SK-N-SH (cell line): ENCODE data around the gene ARHGEF3. TPM values are rescaled to one million over a fixed set of nuclear protein-coding genes. Genes with fewer than 3 reads are reported as not detected.

Experiments
- CTCF ChIA-PET: fragments of 300-600, 350-600 bp; formaldehyde crosslinking; extraction: SDS; loops from one replicate; lab custom pipeline; 2021; lab: Yijun Ruan, JAX
- POLR2A ChIA-PET: fragments of 350-600 bp; sonication (Branson Sonifier 250); formaldehyde crosslinking; extraction: SDS; loops from one replicate; lab custom pipeline; 2020; ENCODE audit warnings: antibody characterized with exemption, inconsistent platforms; lab: Yijun Ruan, JAX
- DNase-seq: peaks from one replicate; pipeline ENCODE4 v3.0.0; 2012
- H2AFZ ChIP-seq: fragments of 200-600 bp; sonication (generic); 2 replicates; pipeline ENCODE4 v1.8.1; 2016; ENCODE audit warnings: antibody characterized with exemption, mild to moderate bottlenecking, low read depth
- H3F3A ChIP-seq: fragments of 200-600 bp; sonication (generic); replicated peaks from 2 replicates; pipeline ENCODE3; 2016; ENCODE audit warnings: antibody characterized with exemption, mild to moderate bottlenecking; ENCODE audit not compliant: insufficient read depth
- H3K27ac ChIP-seq, 2 experiments: fragments of 200-500 bp in 1 of 2; fragments of 200-600 bp in 1 of 2; sonication (Bioruptor generic) in 1 of 2; sonication (generic), shearing (Covaris generic) in 1 of 2; 2 replicates each; pipeline versions ENCODE4 v1.5.1 to v1.6.1; 2014 to 2016; ENCODE audit warnings: low read depth in 2 of 2, inconsistent platforms in 1 of 2, low read length in 1 of 2, mild to moderate bottlenecking in 1 of 2, mixed read lengths in 1 of 2
- H3K27me3 ChIP-seq: fragments of 200-600 bp; sonication (generic), shearing (Covaris generic); 2 replicates; pipeline ENCODE4 v1.6.1; 2016; ENCODE audit warnings: mixed run types; ENCODE audit not compliant: insufficient read depth
- H3K36me3 ChIP-seq, 2 experiments: fragments of 200-500 bp in 1 of 2; fragments of 200-600 bp in 1 of 2; sonication (Bioruptor generic) in 1 of 2; sonication (generic) in 1 of 2; replicated peaks in 1 of 2; 2 replicates each; pipeline versions ENCODE3 to v1.5.1; 2014 to 2016; ENCODE audit warnings: low read length in 1 of 2, mild to moderate bottlenecking in 1 of 2; ENCODE audit not compliant: insufficient read depth in 2 of 2, control insufficient read depth in 1 of 2
- H3K4me1 ChIP-seq, 2 experiments: fragments of 200-500 bp in 1 of 2; fragments of 200-600 bp in 1 of 2; sonication (Bioruptor generic) in 1 of 2; sonication (generic), shearing (Covaris generic) in 1 of 2; 2 replicates each; pipeline versions ENCODE4 v1.5.1 to v1.6.1; 2014 to 2016; ENCODE audit warnings: low read depth in 1 of 2, low read length in 1 of 2, mixed run types in 1 of 2; ENCODE audit not compliant: insufficient read depth in 2 of 2, control insufficient read depth in 1 of 2
- H3K4me2 ChIP-seq: fragments of 200-600 bp; sonication (generic), shearing (Covaris generic); 2 replicates; pipeline ENCODE4 v1.6.1; 2017; ENCODE audit warnings: mixed run types
- H3K4me3 ChIP-seq, 2 experiments: fragments of 200-500 bp in 1 of 2; fragments of 200-600 bp in 1 of 2; sonication (Bioruptor generic) in 1 of 2; sonication (generic), shearing (Covaris generic) in 1 of 2; 2 replicates each; pipeline versions ENCODE4 v1.5.1 to v1.8.1; 2014 to 2016; ENCODE audit warnings: low read depth in 2 of 2, inconsistent platforms in 1 of 2, low read length in 1 of 2, mild to moderate bottlenecking in 1 of 2, mixed read lengths in 1 of 2, moderate library complexity in 1 of 2
- H3K79me2 ChIP-seq: fragments of 200-600 bp; sonication (generic); 2 replicates; pipeline ENCODE4 v1.8.1; 2017; ENCODE audit warnings: mild to moderate bottlenecking; ENCODE audit not compliant: insufficient read depth
- H3K9ac ChIP-seq: fragments of 200-600 bp; sonication (generic); 2 replicates; pipeline ENCODE4 v1.6.1; 2017; ENCODE audit warnings: mixed run types
- H3K9me2 ChIP-seq: fragments of 200-600 bp; sonication (generic); 2 replicates; pipeline ENCODE4 v1.6.1; 2017; ENCODE audit warnings: mixed run types
- H3K9me3 ChIP-seq: fragments of 200-600 bp; sonication (generic); 2 replicates; pipeline ENCODE4 v1.6.1; 2017; ENCODE audit warnings: mixed run types, mild to moderate bottlenecking, moderate library complexity
- H4K20me1 ChIP-seq: fragments of 200-600 bp; sonication (generic); 2 replicates; pipeline ENCODE4 v1.6.1; 2017; ENCODE audit warnings: mild to moderate bottlenecking, mixed run types; ENCODE audit not compliant: insufficient read depth
- CTCF ChIP-seq: fragments of 200-600 bp; sonication (generic); IDR thresholded peaks from 2 replicates; pipeline ENCODE4 v1.6.1; 2017; ENCODE audit warnings: antibody characterized with exemption, mild to moderate bottlenecking, moderate library complexity
- EP300 ChIP-seq, 2 experiments: IDR thresholded peaks; 2 replicates each; pipeline versions ENCODE4 v1.4.0 to v1.6.1; 2012; ENCODE audit warnings: borderline replicate concordance in 1 of 2, low read depth in 1 of 2, low read length in 1 of 2
- EZH2phosphoT487 ChIP-seq: fragments of 200-600 bp; sonication (generic); IDR thresholded peaks from 2 replicates; pipeline ENCODE4 v1.6.1; 2017; ENCODE audit warnings: low read depth, mixed run types, mild to moderate bottlenecking, antibody characterized with exemption, moderate library complexity, borderline replicate concordance
- FOSL2 ChIP-seq: IDR thresholded peaks from 2 replicates; pipeline ENCODE4 v1.4.0; 2012; ENCODE audit warnings: low read depth, mild to moderate bottlenecking, moderate library complexity, borderline replicate concordance
- FOXM1 ChIP-seq: IDR thresholded peaks from 2 replicates; pipeline ENCODE4 v1.4.0; 2012; ENCODE audit warnings: low read depth, mild to moderate bottlenecking
- GABPA ChIP-seq: IDR thresholded peaks from 2 replicates; pipeline ENCODE4 v1.4.0; 2012; ENCODE audit warnings: low read depth, mild to moderate bottlenecking
- IRF3 ChIP-seq: fragments of 150-350 bp; IDR thresholded peaks from 2 replicates; pipeline ENCODE4 v1.6.1; 2016; ENCODE audit warnings: mild to moderate bottlenecking, low read depth, low read length
- JUND ChIP-seq: IDR thresholded peaks from 2 replicates; pipeline ENCODE4 v1.4.0; 2012
- NFIC ChIP-seq: IDR thresholded peaks from 2 replicates; pipeline ENCODE4 v1.4.0; 2012; ENCODE audit warnings: borderline replicate concordance
- RAD21 ChIP-seq: IDR thresholded peaks from 2 replicates; pipeline ENCODE4 v1.6.1; 2012; ENCODE audit warnings: mild to moderate bottlenecking, low read length
- RCOR1 ChIP-seq: fragments of 150-350 bp; IDR thresholded peaks from 2 replicates; pipeline ENCODE4 v1.6.1; 2017; ENCODE audit warnings: antibody characterized with exemption, low read length
- SMC3 ChIP-seq: IDR thresholded peaks from 2 replicates; pipeline ENCODE4 v1.6.1; 2012; ENCODE audit warnings: low read depth, low read length, improper control_type of control experiment
- TAF1 ChIP-seq: IDR thresholded peaks from 2 replicates; pipeline ENCODE4 v1.6.1; 2012; ENCODE audit warnings: low read depth, mild to moderate bottlenecking, low read length, moderate library complexity, borderline replicate concordance
- TCF12 ChIP-seq: IDR thresholded peaks from 2 replicates; pipeline ENCODE4 v1.4.0; 2012
- TEAD4 ChIP-seq: IDR thresholded peaks from 2 replicates; pipeline ENCODE4 v1.4.0; 2012; ENCODE audit warnings: mild to moderate bottlenecking, borderline replicate concordance; ENCODE audit not compliant: insufficient read depth
- YY1 ChIP-seq: IDR thresholded peaks from 2 replicates; pipeline ENCODE4 v1.4.0; 2012; ENCODE audit warnings: low read depth, mild to moderate bottlenecking
- polyA plus RNA-seq, 3 experiments: library from polyadenylated mRNA; depleted of rRNA; stranded (reverse); fragments of >200 nt; gene quantifications; 2 replicates each; pipeline ENCODE4 v1.2.3, GENCODE V29; 2012
- TF ChIP-seq, protein P1 (sequence below): IDR thresholded peaks from 2 replicates; pipeline ENCODE4 v1.4.0; 2012; ENCODE audit warnings: low read depth, borderline replicate concordance
- TF ChIP-seq, protein P2 (sequence below): IDR thresholded peaks from 2 replicates; pipeline ENCODE4 v1.4.0; 2012; ENCODE audit warnings: low read depth
- TF ChIP-seq, protein P3 (sequence below): fragments of 150-350 bp; IDR thresholded peaks from 2 replicates; pipeline ENCODE4 v1.6.1; 2017; ENCODE audit warnings: antibody characterized with exemption, low read length, low read depth, borderline replicate concordance

ARHGEF3 gene
- polyA plus RNA-seq, 1 of the 3 experiments (the other 2 are of a cell fraction): 5.9 TPM

DNA sequence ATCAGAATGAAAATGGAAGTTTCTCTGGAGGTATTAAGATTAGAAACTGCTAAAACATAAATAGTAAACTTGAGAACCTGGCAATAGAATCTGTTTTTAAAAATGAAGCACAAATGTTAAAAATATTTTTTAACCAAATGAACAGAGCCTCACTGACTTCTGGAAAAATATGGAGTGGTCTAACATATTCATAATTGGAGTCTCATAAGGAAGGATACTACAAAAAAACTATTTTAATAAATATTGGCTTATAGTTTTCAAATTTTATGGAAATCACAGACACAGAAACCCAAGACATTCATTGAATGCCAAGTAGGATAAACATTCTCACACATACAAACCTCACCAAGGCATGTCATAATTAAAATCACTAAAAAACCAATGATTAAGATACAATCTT lies 95.1 kb downstream of the ARHGEF3 start:
- POLR2A ChIA-PET: no interaction called here
- no peak overlapping the region for H3K27ac ChIP-seq

More for the DNA sequence above, 95.1 kb downstream of the ARHGEF3 start:
- H3K27me3 ChIP-seq: no peaks in the 10 kb centered on the region
- DNase-seq: no peak
- no peaks in the 10 kb centered on the region for H3K9me3 ChIP-seq
- no peaks in the 10 kb centered on the region for H3K79me2 ChIP-seq
- H3K9ac ChIP-seq: no peak overlapping the region
- no peak for TF ChIP-seq EP300 (IDR thresholded peaks at IDR 0.05; ENCODE audit: borderline replicate concordance in 1 of 2, low read depth in 1 of 2, low read length in 1 of 2)
- TF ChIP-seq YY1: no peak
- TF ChIP-seq EZH2phosphoT487: no peak
- TF ChIP-seq JUND: no peak
- no peak for TF ChIP-seq SMC3
- no peak for TF ChIP-seq TEAD4
- TF ChIP-seq FOSL2: no peak
- TF ChIP-seq, protein P1, sequence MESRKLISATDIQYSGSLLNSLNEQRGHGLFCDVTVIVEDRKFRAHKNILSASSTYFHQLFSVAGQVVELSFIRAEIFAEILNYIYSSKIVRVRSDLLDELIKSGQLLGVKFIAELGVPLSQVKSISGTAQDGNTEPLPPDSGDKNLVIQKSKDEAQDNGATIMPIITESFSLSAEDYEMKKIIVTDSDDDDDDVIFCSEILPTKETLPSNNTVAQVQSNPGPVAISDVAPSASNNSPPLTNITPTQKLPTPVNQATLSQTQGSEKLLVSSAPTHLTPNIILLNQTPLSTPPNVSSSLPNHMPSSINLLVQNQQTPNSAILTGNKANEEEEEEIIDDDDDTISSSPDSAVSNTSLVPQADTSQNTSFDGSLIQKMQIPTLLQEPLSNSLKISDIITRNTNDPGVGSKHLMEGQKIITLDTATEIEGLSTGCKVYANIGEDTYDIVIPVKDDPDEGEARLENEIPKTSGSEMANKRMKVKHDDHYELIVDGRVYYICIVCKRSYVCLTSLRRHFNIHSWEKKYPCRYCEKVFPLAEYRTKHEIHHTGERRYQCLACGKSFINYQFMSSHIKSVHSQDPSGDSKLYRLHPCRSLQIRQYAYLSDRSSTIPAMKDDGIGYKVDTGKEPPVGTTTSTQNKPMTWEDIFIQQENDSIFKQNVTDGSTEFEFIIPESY: no peak
- no peak for TF ChIP-seq TCF12
- TF ChIP-seq RAD21: no peak
- TF ChIP-seq IRF3: no peak
- TF ChIP-seq, protein P2, sequence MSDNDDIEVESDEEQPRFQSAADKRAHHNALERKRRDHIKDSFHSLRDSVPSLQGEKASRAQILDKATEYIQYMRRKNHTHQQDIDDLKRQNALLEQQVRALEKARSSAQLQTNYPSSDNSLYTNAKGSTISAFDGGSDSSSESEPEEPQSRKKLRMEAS: no peak
- no peak for TF ChIP-seq RCOR1
- TF ChIP-seq TAF1: no peak
- no peak for TF ChIP-seq NFIC
- no peak for TF ChIP-seq GABPA
- TF ChIP-seq, protein P3, sequence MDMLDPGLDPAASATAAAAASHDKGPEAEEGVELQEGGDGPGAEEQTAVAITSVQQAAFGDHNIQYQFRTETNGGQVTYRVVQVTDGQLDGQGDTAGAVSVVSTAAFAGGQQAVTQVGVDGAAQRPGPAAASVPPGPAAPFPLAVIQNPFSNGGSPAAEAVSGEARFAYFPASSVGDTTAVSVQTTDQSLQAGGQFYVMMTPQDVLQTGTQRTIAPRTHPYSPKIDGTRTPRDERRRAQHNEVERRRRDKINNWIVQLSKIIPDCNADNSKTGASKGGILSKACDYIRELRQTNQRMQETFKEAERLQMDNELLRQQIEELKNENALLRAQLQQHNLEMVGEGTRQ: no peak
- no peak for TF ChIP-seq CTCF
- no peak for TF ChIP-seq FOXM1
- TF ChIP-seq, all 33 proteins: peak for 0
- Histone ChIP-seq H2AFZ (no peak overlapping the region), H4K20me1 (no peaks in the 10 kb centered on the region), H3K36me3 (no peaks in the 10 kb centered on the region), H3K4me3 (no peak overlapping the region), H3K9me2 (no peaks in the 10 kb centered on the region), H3K4me1 (no peaks in the 10 kb centered on the region), H3K4me2 (no peak overlapping the region), H3F3A (no peaks in the 10 kb centered on the region)
- CTCF ChIA-PET: interaction anchor here (0.7 to 7.3 kb wide), 2 partner anchors 61 to 93 kb away, joined by 3 to 125 read pairs; partner anchors contain the start of gene ARHGEF3
